OCI-LY1 (cell line): ENCODE data around the gene PPIP5K2.

Experiments used
- EZH2 ChIP-seq: fragments of 200-600 bp; sonication (generic), shearing (Covaris generic); IDR thresholded peaks from 2 replicates; pipeline ENCODE4 v1.8.0; 2017; ENCODE audit warnings: borderline replicate concordance, mixed run types, mild to moderate bottlenecking, antibody characterized with exemption, low read length, moderate library complexity, mixed read lengths
- TF ChIP-seq, protein P1 (sequence below): fragments of 200-600 bp; sonication (generic), shearing (Covaris generic); IDR thresholded peaks from 2 replicates; pipeline ENCODE4 v1.5.1; 2017; ENCODE audit warnings: mild to moderate bottlenecking, antibody characterized with exemption, low read length, moderate library complexity, mixed read lengths

DNA sequence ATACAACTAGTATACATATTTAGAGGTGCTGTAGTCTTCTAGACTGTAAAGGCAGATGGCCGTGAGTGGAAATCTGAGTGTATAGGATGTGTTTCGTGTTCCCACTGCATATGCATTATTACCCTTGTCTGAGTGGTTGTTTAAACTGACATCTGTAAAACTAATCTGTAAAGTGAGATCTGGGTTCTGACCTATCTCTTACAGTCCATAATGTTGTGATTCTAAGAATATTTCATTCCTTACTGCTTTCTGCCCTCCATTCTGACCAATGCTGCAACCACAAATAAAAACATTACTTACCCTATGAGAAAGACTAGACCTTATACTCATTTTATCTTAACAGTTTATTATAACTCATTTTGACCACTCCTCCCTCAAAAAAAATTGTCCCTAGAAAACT lies 90.9 kb downstream of the PPIP5K2 start:
- TF ChIP-seq, protein P1, sequence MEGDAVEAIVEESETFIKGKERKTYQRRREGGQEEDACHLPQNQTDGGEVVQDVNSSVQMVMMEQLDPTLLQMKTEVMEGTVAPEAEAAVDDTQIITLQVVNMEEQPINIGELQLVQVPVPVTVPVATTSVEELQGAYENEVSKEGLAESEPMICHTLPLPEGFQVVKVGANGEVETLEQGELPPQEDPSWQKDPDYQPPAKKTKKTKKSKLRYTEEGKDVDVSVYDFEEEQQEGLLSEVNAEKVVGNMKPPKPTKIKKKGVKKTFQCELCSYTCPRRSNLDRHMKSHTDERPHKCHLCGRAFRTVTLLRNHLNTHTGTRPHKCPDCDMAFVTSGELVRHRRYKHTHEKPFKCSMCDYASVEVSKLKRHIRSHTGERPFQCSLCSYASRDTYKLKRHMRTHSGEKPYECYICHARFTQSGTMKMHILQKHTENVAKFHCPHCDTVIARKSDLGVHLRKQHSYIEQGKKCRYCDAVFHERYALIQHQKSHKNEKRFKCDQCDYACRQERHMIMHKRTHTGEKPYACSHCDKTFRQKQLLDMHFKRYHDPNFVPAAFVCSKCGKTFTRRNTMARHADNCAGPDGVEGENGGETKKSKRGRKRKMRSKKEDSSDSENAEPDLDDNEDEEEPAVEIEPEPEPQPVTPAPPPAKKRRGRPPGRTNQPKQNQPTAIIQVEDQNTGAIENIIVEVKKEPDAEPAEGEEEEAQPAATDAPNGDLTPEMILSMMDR = no peak
- TF ChIP-seq EZH2 = no peak
